ENCODE results near the gene ORM1.

GRCh38 chr9:114282507-114282906 is 40.4 kb upstream of the ORM1 start:
- TF ChIP-seq, protein P1, sequence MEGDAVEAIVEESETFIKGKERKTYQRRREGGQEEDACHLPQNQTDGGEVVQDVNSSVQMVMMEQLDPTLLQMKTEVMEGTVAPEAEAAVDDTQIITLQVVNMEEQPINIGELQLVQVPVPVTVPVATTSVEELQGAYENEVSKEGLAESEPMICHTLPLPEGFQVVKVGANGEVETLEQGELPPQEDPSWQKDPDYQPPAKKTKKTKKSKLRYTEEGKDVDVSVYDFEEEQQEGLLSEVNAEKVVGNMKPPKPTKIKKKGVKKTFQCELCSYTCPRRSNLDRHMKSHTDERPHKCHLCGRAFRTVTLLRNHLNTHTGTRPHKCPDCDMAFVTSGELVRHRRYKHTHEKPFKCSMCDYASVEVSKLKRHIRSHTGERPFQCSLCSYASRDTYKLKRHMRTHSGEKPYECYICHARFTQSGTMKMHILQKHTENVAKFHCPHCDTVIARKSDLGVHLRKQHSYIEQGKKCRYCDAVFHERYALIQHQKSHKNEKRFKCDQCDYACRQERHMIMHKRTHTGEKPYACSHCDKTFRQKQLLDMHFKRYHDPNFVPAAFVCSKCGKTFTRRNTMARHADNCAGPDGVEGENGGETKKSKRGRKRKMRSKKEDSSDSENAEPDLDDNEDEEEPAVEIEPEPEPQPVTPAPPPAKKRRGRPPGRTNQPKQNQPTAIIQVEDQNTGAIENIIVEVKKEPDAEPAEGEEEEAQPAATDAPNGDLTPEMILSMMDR (conservative IDR thresholded peaks at IDR 0.05; ENCODE audit: low read length): no peak
- no peak for TF ChIP-seq EZH2phosphoT487 (IDR thresholded peaks at IDR 0.05; ENCODE audit: borderline replicate concordance)
